C1 segment of cervical spinal cord (tissue), 14 donors: ENCODE data around the gene CDC16.
A peak's percentile ranks its signal among the peaks of the same experiment; 100 is the strongest.
"Not testable (repeated sequence)": the region's sequence is repeated elsewhere in the genome, so short reads cannot be mapped to it uniquely, and the experiment has no call there.

Experiments used
- DNase-seq, 14 donors: peaks; one replicate each; lab custom pipeline; 2025; lab: John Stamatoyannopoulos, UW

Gene CDC16, protein sequence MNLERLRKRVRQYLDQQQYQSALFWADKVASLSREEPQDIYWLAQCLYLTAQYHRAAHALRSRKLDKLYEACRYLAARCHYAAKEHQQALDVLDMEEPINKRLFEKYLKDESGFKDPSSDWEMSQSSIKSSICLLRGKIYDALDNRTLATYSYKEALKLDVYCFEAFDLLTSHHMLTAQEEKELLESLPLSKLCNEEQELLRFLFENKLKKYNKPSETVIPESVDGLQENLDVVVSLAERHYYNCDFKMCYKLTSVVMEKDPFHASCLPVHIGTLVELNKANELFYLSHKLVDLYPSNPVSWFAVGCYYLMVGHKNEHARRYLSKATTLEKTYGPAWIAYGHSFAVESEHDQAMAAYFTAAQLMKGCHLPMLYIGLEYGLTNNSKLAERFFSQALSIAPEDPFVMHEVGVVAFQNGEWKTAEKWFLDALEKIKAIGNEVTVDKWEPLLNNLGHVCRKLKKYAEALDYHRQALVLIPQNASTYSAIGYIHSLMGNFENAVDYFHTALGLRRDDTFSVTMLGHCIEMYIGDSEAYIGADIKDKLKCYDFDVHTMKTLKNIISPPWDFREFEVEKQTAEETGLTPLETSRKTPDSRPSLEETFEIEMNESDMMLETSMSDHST

DNA sequence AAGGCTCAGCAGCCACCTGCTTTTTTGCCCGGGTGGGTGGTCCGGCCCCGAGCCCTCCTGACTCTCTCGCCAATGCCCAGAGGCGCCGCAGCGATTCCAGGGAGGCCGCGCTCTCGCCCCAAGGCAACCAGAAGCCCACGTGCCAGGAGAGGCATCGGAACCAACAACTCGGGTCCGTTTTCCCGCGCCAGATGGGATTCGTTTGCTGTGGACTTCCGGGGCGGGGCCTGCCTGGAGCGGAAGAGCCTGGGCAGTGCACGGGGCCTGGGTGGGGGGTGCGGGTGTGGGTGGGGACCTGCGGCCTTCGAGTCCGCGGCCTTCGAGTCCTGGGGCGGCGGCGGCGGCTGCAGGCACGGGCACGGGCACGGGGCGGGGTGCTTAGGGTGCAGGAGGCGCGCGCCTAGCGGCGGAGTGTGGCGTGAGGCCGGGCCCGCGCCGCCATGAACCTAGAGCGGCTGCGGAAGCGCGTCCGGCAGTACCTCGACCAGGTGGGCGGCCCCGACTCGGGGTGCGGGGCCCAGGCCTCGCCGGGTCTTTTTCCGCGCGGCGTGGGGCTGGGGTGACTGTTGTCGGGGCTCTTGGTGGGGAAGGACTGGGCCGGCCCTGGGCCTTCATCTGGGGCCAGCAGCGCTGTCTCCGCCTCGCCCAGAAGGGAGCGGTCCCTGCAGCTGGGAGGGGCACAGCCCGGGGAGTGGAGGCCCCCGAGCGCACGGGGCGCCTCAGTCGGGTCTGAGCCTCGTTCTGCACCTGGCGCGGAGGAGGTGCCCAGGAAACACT lies at the start of gene CDC16:
Gene CDC16 (plus strand): TSS at position 253 of the 777 bp plus-strand sequence. CDS start 188 bp downstream, at position 441.
- DNase-seq: peak; percentile 38 to 93 (median 86)

DNA sequence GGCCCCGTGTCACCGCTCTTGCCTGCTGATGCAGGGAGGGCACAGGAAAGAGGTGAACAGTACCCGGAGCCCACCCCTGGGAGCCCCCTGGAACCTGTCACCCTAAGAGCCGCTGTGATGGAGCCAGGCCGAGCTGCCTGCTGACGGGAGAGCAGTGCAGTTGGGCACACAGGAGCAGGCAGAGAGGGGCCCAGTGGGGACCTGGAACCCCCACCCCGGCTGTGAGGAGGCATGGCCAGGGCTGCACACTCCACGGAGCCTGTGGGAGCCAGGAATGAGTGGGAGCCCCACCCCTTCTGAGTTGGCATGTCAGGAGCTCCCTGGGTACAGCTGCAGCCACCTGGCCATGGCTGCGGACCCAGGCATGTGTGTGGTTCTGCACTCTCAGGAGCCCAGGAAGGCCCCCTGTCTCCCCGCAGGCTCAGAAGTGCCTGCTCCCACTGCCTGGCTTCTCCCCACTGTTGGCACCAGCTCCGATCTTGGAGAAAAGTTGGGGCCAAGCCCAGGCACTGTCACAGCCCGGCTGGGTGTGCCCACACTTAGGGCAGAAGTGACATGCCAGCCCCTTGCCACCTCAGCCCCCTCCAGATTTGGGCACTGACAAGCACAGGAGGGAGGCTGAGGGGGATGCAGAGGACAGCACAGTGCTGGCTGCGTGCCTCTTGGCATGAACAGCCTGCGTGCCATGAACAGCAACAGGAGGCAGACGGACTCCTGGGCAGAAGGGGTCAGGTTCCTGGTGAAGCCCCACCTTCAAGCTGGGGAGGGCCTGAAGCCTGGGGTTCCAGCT lies 49.3 kb upstream of the CDC16 start:
- no peak for DNase-seq

DNA sequence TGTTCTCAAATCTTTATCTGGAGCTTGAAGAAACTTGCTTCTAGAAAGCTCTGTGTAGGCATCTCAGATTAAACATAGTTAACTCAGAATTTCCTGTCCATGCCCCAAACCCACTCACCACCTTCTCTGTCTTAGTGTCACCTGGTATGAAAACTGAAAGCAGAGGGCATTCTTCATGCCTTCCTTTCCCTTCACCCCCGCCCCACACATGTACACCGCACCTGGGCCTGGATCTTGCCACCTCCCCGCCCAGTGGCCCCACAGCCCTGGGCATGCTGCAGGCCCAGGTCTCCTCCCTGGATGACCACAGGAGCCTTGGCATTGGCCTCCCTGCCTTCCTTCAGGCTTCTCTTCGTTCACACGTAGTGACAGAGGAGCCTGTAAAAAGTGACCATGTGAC lies 39.8 kb upstream of the CDC16 start:
- DNase-seq: no peak

DNA sequence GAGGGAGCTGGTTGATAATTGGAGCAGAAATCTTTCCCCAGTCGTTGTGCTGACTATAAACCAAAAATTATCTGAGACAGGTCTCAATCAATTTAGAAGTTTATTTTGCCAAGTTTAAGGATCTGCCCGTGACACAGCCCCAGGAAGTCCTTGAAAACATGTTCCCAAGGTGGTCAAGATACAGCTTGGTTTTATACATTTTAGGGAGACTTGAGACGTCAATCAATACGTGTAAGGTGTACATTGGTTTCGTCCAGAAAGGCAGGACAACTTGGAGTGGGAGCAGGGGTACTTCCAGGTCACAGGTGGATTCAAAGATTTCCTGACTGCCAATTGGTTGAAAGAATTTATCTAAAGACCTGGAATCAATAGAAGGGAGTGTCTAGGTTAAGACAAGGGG lies 38.1 kb upstream of the CDC16 start:
- no peak for DNase-seq

GRCh38 chr13:114198556-114198955 lies 36.1 kb upstream of the CDC16 start:
- no peak for DNase-seq

- not testable (repeated sequence) for DNase-seq
Measured at GRCh38 chr13:114199526-114199925, 35.2 kb upstream of the CDC16 start.

GRCh38 chr13:114199954-114200353 lies 34.7 kb upstream of the CDC16 start:
- no peak for DNase-seq

GRCh38 chr13:114200399-114200911 lies 34.2 kb upstream of the CDC16 start:
- DNase-seq: no peak

DNA sequence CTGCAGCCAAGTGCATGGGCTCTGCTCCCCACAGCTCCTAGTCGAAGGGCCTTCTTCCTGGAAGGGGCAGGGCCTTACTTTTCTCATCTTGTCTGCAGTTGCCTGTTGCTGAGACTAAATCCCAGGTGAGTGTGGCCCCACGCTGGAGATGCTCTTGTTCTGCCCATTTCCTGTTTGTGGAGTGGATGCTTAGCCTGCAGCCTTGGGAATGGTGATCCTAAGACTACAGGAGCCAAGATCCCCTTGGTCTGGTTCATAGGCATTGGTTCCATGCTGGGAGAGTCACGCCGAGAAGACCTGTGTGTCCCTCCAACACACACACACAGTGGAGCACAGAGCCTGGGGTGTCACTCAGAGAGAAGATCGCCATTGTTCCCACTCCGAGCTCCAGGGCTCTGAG lies 32.1 kb upstream of the CDC16 start:
- no peak for DNase-seq

GRCh38 chr13:114203536-114203935 lies 31.2 kb upstream of the CDC16 start:
- DNase-seq: no peak

DNA sequence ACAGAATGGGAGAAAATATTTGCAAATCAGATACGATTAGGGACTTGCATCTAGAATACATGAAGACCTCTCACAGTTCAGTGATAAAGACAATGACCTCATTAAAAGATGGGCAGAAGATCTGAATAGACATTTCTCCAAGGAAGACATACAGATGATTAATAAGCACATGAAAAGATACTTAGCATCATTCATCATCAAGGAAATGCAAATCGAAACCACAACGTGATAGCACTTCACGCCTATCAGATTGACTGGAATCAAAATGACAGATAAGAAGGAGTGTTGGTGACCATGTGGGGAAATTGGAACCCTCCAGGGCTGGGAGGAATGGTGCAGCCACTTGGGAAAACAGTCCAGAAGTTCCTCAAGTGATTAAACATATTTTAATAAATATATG lies 29.8 kb upstream of the CDC16 start:
- no peak for DNase-seq

- no peak for DNase-seq
Measured at GRCh38 chr13:114208134-114208533, 26.6 kb upstream of the CDC16 start.

- DNase-seq: no peak
Measured at GRCh38 chr13:114211446-114212157, 23.1 kb upstream of the CDC16 start.

DNA sequence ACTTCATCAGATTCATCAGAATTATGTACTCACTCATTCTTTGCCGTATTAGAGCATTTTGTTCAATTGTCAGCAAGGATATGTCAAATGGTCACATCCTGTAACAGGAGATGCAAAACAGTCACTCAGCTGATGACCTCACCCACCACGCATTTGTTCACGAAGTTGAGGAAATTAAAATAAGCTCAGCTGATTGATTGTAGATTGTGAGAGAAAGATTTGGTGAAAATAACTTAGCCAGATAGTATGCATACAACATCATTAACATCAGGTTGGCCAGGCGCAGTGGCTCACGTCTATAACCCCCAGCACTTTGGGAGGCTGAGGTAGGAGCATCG lies 22.6 kb upstream of the CDC16 start:
- no peak for DNase-seq

- no peak for DNase-seq
Measured at GRCh38 chr13:114213980-114214379, 20.7 kb upstream of the CDC16 start.

GRCh38 chr13:114219392-114219791 lies 15.3 kb upstream of the CDC16 start:
- DNase-seq: no peak

DNA sequence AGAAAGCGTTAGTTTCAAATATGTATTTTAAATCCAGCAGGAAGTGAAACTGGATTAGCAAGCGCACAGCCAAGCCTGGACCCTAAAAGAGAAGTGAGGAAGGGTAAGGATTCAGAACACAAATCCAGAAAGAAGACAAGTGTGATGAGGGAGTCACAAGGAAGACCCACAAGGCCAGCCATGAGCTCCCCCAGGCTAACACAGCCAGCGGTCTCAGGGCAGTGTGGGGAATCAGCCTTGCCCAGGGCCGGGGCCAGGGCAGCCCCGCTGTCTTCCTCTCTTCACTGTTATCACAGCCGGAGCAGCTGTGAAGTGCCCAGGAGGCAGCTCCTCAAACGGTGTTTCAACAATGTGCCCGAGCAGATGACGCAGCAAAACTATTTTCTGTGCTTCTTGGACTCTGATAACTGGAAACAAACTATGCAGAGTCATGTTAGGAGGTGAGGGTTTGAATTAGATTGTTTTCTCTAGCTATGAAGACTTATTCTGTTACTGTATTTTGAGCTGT lies 12.2 kb upstream of the CDC16 start:
- peak in 3 of 14 donors; percentile 10 to 37 (median 16) for DNase-seq

DNA sequence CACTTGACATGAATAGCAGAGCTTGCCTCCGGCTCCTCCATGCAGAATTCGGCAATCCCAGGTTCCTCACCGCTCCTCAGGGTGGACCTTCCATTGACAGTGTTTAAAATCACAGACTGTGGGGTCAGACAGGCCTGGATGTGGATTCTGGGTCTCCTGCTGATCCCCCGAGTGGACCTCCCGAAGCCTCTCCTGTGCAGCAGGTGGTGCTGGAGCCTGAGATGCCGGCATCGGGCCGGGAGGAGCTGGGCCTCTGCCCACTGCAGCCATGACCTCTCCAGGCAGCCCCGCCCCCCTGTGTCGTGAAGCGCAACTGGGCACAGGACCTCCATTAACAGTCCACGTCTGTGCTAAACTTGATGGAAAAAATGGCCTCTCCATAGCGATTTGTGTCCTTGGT lies 10.5 kb upstream of the CDC16 start:
- DNase-seq: no peak

- DNase-seq: no peak
Measured at GRCh38 chr13:114225610-114226009, 9.1 kb upstream of the CDC16 start.

DNA sequence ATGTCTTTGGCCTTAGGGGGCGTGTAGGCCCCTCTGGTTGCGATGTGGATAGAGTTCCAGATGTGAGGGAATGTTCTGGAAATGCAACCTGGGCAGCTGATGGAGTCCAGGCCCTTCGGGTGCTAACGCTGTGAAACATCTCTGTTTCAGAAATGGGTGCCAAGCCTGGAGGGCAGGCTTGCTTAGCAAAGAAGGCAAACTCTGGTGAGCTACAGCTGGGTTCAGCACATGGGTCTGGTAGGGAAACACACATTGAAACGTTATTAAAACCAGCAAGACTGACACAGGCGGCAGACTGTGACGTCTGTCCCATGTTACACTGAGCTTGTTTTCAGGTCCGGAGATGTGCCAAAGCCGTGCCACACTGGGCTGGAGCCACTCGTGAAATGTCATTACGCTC lies 8.6 kb upstream of the CDC16 start:
- DNase-seq: no peak
